Neutrophil (primary cell): Measurements from ENCODE around the gene CCDC66.

Source experiments
- H3K27ac ChIP-seq: fragments of 200-600 bp; sonication (generic); 2 replicates; pipeline ENCODE4 v1.5.1; 2016; ENCODE audit warnings: mild to moderate bottlenecking, moderate library complexity
- H3K27me3 ChIP-seq: fragments of 200-600 bp; sonication (generic); 2 replicates; pipeline ENCODE4 v1.6.0; 2016; ENCODE audit warnings: mild to moderate bottlenecking
- H3K36me3 ChIP-seq: fragments of 200-600 bp; sonication (generic); 2 replicates; pipeline ENCODE4 v1.5.1; 2017
- H3K4me1 ChIP-seq, 2 experiments: fragments of 200-600 bp in 1 of 2; sonication (generic) in 1 of 2; 1 replicate in 1 of 2; 2 replicates in 1 of 2; pipeline versions ENCODE4 v1.5.1 to v1.6.1; 2013 to 2016; ENCODE audit warnings: low read depth in 1 of 2, low read length in 1 of 2, mild to moderate bottlenecking in 1 of 2, moderate library complexity in 1 of 2; ENCODE audit not compliant: control insufficient read depth in 1 of 2, insufficient read depth in 1 of 2
- H3K4me3 ChIP-seq, 2 experiments: fragments of 200-600 bp in 1 of 2; sonication (generic) in 1 of 2; 1 replicate in 1 of 2; 2 replicates in 1 of 2; pipeline ENCODE4 v1.5.1; 2013 to 2016; ENCODE audit warnings: low read depth in 1 of 2, low read length in 1 of 2, mild to moderate bottlenecking in 1 of 2, moderate library complexity in 1 of 2
- H3K9me3 ChIP-seq: fragments of 200-600 bp; sonication (generic); 2 replicates; pipeline ENCODE4 v1.5.1; 2016
- TF ChIP-seq, protein P1 (sequence below): fragments of 200-600 bp; sonication (generic); IDR thresholded peaks from 2 replicates; pipeline ENCODE4 v1.5.1; 2016; ENCODE audit warnings: antibody characterized with exemption

Gene CCDC66

DNA sequence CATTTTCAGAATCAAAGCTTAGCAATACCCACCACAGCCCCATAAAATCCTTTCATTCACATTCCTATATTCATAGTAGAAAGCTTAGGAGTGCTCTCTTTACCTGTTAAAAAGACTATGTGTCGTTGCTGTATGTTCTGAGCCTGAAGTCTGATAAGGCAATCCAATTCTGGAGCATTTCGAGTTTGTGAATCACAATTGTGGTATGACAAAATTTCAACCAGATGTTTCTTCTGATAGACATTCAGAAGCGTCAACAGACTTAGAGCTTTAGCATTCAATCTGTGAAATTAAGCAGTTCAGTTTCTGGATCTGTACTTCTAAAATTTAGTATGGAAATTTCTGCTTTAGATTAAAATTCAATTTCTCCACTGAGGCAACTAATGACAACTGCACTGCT is 67.8 kb downstream of the CCDC66 start:
- Histone ChIP-seq H3K27ac (no peak overlapping the region), H3K36me3 (peaks cover 91% of the 10 kb centered on the region), H3K4me3 (no peak overlapping the region), H3K9me3 (no peaks in the 10 kb centered on the region), H3K27me3 (no peaks in the 10 kb centered on the region), H3K4me1 (no peaks in the 10 kb centered on the region)
- TF ChIP-seq, protein P1, sequence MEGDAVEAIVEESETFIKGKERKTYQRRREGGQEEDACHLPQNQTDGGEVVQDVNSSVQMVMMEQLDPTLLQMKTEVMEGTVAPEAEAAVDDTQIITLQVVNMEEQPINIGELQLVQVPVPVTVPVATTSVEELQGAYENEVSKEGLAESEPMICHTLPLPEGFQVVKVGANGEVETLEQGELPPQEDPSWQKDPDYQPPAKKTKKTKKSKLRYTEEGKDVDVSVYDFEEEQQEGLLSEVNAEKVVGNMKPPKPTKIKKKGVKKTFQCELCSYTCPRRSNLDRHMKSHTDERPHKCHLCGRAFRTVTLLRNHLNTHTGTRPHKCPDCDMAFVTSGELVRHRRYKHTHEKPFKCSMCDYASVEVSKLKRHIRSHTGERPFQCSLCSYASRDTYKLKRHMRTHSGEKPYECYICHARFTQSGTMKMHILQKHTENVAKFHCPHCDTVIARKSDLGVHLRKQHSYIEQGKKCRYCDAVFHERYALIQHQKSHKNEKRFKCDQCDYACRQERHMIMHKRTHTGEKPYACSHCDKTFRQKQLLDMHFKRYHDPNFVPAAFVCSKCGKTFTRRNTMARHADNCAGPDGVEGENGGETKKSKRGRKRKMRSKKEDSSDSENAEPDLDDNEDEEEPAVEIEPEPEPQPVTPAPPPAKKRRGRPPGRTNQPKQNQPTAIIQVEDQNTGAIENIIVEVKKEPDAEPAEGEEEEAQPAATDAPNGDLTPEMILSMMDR = no peak

GRCh38 chr3:56629047-56629446 is 72.1 kb downstream of the CCDC66 start:
- H3K4me1 ChIP-seq = no peaks in the 10 kb centered on the region
- H3K36me3 ChIP-seq = peaks cover 87% of the 10 kb centered on the region
- no peak overlapping the region for H3K27ac ChIP-seq
- H3K9me3 ChIP-seq = no peaks in the 10 kb centered on the region
- H3K4me3 ChIP-seq = no peak overlapping the region
- H3K27me3 ChIP-seq = no peaks in the 10 kb centered on the region
- TF ChIP-seq, protein P1 = no peak

- Histone ChIP-seq H3K27me3 (no peaks in the 10 kb centered on the region), H3K4me3 (no peak overlapping the region), H3K9me3 (no peaks in the 10 kb centered on the region), H3K36me3 (peaks cover 87% of the 10 kb centered on the region), H3K27ac (no peak overlapping the region), H3K4me1 (no peaks in the 10 kb centered on the region)
- TF ChIP-seq, protein P1 = no peak
Observed at GRCh38 chr3:56629451-56629850, 72.5 kb downstream of the CCDC66 start.

DNA sequence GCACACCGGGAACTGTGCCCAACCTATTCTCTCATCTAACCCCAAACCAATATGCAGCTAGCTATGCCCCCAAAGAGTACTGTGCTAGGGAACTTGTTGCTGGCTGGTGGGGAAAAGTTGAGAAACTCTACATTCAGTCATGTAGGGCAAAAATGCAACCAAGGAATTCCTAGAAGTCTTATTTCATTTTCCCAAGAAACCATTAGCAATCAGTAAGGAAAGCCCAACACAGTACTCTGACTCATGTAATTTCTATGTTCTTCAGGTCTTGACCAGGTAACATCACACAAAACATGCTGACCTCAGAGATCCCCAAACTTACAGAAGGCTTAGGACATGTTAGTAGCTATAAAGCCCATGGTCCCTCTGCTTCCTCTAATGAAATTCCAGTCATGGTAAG is 74.0 kb downstream of the CCDC66 start:
- H3K36me3 ChIP-seq = peaks cover 85% of the 10 kb centered on the region
- TF ChIP-seq, protein P1 = no peak

GRCh38 chr3:56633181-56633580 is 76.2 kb downstream of the CCDC66 start:
- TF ChIP-seq, protein P1 = no peak
- Histone ChIP-seq H3K27me3 (no peaks in the 10 kb centered on the region), H3K4me1 (no peaks in the 10 kb centered on the region), H3K9me3 (no peaks in the 10 kb centered on the region), H3K27ac (no peak overlapping the region), H3K4me3 (no peak overlapping the region), H3K36me3 (peaks cover 80% of the 10 kb centered on the region)

More for the DNA sequence above, 74.0 kb downstream of the CCDC66 start:
- Histone ChIP-seq H3K27ac (no peak overlapping the region), H3K9me3 (no peaks in the 10 kb centered on the region), H3K27me3 (no peaks in the 10 kb centered on the region), H3K4me1 (no peaks in the 10 kb centered on the region), H3K4me3 (no peak overlapping the region)
